Hepatocyte (in vitro differentiated cells): ENCODE results near the gene CTBP2. TPM values are rescaled to one million over a fixed set of nuclear protein-coding genes. Genes with fewer than 3 reads are reported as not detected.

ENCODE experiments used
- DNase-seq: peaks from one replicate; pipeline ENCODE4 v3.0.0-alpha.2; 2016; ENCODE audit warnings: low spot score
- H2AFZ ChIP-seq: fragments of 200-600 bp; sonication (generic); 2 replicates; pipeline ENCODE4 v1.6.0; 2016; ENCODE audit warnings: antibody characterized with exemption, mild to moderate bottlenecking
- H3K27ac ChIP-seq: fragments of 200-600 bp; sonication (generic); 2 replicates; pipeline ENCODE4 v1.5.1; 2016; ENCODE audit warnings: mild to moderate bottlenecking
- H3K27me3 ChIP-seq: fragments of 200-600 bp; sonication (generic); 2 replicates; pipeline ENCODE4 v1.6.1; 2016
- H3K36me3 ChIP-seq: fragments of 200-600 bp; sonication (generic); replicated peaks from 2 replicates; pipeline ENCODE4 v1.5.1; 2016; ENCODE audit warnings: low read depth; ENCODE audit not compliant: insufficient read depth
- H3K4me1 ChIP-seq: fragments of 200-600 bp; sonication (generic); 2 replicates; pipeline ENCODE4 v1.5.1; 2016; ENCODE audit warnings: mild to moderate bottlenecking, moderate library complexity; ENCODE audit not compliant: insufficient read depth
- H3K4me2 ChIP-seq: fragments of 200-600 bp; sonication (generic); 2 replicates; pipeline ENCODE4 v1.6.0; 2016
- H3K4me3 ChIP-seq: fragments of 200-600 bp; sonication (generic); 2 replicates; pipeline ENCODE4 v1.5.1; 2016; ENCODE audit warnings: mild to moderate bottlenecking
- H3K79me2 ChIP-seq: fragments of 200-600 bp; sonication (generic); 2 replicates; pipeline ENCODE4 v1.6.0; 2017; ENCODE audit warnings: mild to moderate bottlenecking
- H3K9me2 ChIP-seq: fragments of 200-600 bp; sonication (generic); replicated peaks from 2 replicates; pipeline ENCODE4 v1.6.0; 2017; ENCODE audit warnings: mild to moderate bottlenecking; ENCODE audit not compliant: insufficient read depth
- H3K9me3 ChIP-seq: fragments of 200-600 bp; sonication (generic); 2 replicates; pipeline ENCODE4 v1.5.1; 2016; ENCODE audit warnings: low read depth, mild to moderate bottlenecking
- H4K20me1 ChIP-seq: fragments of 200-600 bp; sonication (generic); 2 replicates; pipeline ENCODE4 v1.6.0; 2016; ENCODE audit warnings: mild to moderate bottlenecking; ENCODE audit not compliant: insufficient read depth, poor library complexity, severe bottlenecking
- EZH2 ChIP-seq: fragments of 200-600 bp; sonication (generic); IDR thresholded peaks from 2 replicates; pipeline ENCODE4 v1.6.1; 2016; ENCODE audit warnings: antibody characterized with exemption, mild to moderate bottlenecking, borderline replicate concordance
- EZH2phosphoT487 ChIP-seq: fragments of 200-600 bp; sonication (generic); IDR thresholded peaks from one replicate; pipeline ENCODE4 v1.6.1; 2018; ENCODE audit warnings: antibody characterized with exemption, mild to moderate bottlenecking, low read depth, moderate library complexity; ENCODE audit not compliant: unreplicated experiment, severe bottlenecking
- WGBS: methylation state at CpG from one replicate; pipeline ENCODE4 v1.1.6; 2016; ENCODE audit warnings: low lambda C conversion rate; ENCODE audit errors: missing lambda C conversion rate; 5-methylcytosine and 5-hydroxymethylcytosine counted together
- polyA plus RNA-seq: library from polyadenylated mRNA; unstranded; fragments of >200 nt; fragmentation: Nextera tagmentation; extraction: Ambion mirVana; gene quantifications from 2 replicates; pipeline ENCODE4 v1.2.1, GENCODE V29; 2016
- total RNA-seq: library from RNA; depleted of rRNA; stranded (reverse); fragments of >200 nt; gene quantifications from 2 replicates; pipeline ENCODE4 v1.2.3, GENCODE V29; 2014
- TF ChIP-seq, protein P1 (sequence below): fragments of 200-600 bp; sonication (generic); IDR thresholded peaks from 2 replicates; pipeline ENCODE4 v1.5.1; 2016; ENCODE audit warnings: antibody characterized with exemption, mild to moderate bottlenecking; ENCODE audit not compliant: poor library complexity

Gene CTBP2
- total and polyA plus RNA-seq, 2 experiments from 2014 or later, result 61.3 to 81.0 TPM

- Histone ChIP-seq H3K4me2 (peak overlapping the region; percentile 96), H3K9me2 (no peaks in the 10 kb centered on the region), H4K20me1 (peaks cover 19% of the 10 kb centered on the region), H3K9me3 (no peaks in the 10 kb centered on the region), H3K36me3 (no peaks in the 10 kb centered on the region), H3K27me3 (no peaks in the 10 kb centered on the region), H3K4me1 (peaks cover 27% of the 10 kb centered on the region), H3K27ac (peak overlapping the region; percentile 99), H3K79me2 (peaks cover 30% of the 10 kb centered on the region), H3K4me3 (peak overlapping the region; percentile 74), H2AFZ (peak overlapping the region; percentile 45)
- peak; percentile 53 for DNase-seq
- no peak for TF ChIP-seq EZH2phosphoT487
- TF ChIP-seq, protein P1, sequence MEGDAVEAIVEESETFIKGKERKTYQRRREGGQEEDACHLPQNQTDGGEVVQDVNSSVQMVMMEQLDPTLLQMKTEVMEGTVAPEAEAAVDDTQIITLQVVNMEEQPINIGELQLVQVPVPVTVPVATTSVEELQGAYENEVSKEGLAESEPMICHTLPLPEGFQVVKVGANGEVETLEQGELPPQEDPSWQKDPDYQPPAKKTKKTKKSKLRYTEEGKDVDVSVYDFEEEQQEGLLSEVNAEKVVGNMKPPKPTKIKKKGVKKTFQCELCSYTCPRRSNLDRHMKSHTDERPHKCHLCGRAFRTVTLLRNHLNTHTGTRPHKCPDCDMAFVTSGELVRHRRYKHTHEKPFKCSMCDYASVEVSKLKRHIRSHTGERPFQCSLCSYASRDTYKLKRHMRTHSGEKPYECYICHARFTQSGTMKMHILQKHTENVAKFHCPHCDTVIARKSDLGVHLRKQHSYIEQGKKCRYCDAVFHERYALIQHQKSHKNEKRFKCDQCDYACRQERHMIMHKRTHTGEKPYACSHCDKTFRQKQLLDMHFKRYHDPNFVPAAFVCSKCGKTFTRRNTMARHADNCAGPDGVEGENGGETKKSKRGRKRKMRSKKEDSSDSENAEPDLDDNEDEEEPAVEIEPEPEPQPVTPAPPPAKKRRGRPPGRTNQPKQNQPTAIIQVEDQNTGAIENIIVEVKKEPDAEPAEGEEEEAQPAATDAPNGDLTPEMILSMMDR, result no peak
- WGBS, result 7% methylated on average over 38 of the region's 39 CpGs
These were observed 1.4 kb upstream of the CTBP2 start for GRCh38 chr10:125161707-125162119.

DNA sequence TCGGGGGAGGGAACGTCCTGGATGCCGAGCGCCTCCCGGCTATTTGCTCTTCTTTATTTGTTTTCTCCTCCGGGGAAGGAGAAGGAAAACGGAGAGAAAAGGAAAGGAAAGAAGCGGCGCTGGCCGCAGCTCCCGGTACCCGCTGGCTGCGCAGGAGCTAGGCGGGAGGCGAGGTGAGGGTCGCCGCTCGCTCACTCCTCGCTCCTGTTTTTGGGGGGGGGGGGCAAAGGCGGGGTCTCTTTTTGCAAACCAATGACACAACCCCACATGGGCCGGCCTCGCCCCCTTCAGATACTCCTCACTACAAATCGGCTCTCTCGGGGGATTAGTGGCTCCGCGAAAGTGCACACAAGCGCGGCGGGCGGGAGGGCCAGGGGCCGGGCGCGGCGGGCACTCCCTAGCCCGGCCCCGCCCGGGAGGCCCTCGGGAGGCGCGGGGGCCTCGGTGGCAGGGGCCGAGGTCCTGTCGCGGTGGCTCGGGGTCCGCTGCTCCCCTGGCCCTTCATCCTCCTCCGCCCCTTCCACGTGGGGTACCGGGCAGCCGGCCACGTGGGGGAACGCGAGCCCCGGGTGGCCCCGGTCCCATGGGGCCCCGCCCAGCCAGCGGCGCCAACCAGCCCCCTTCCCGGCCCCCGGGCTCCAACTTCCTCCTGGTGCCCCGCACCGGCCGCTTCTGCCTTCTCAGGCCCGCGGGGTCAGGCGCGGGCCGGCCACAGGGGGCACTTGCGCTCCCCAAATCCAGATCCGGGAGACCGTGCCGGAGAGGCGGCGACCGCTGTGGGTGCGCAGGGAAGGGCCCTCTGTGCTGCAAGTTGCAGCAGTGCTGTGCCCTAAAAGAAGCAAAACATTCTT, 718 bp upstream of the CTBP2 start:
- 1% methylated on average over 35 of the region's 76 CpGs for WGBS
- H3K9me3 ChIP-seq, result no peaks in the 10 kb centered on the region
- TF ChIP-seq EZH2phosphoT487 (no peak), EZH2 (no peak)
- TF ChIP-seq, protein P1, result peak; percentile 54
- no peaks in the 10 kb centered on the region for H3K27me3 ChIP-seq
- H4K20me1 ChIP-seq, result peaks cover 25% of the 10 kb centered on the region
- peaks cover 37% of the 10 kb centered on the region for H3K79me2 ChIP-seq
- peak overlapping the region; percentile 45 for H2AFZ ChIP-seq
- no peaks in the 10 kb centered on the region for H3K9me2 ChIP-seq
- peak overlapping the region; percentile 99 for H3K27ac ChIP-seq
- H3K4me3 ChIP-seq, result peak overlapping the region; percentile 74
- no peaks in the 10 kb centered on the region for H3K36me3 ChIP-seq
- H3K4me1 ChIP-seq, result peaks cover 33% of the 10 kb centered on the region
- peak; percentile 90 for DNase-seq
- peak overlapping the region; percentile 96 for H3K4me2 ChIP-seq

GRCh38 chr10:125159486-125159931, 854 bp downstream of the CTBP2 start:
- Histone ChIP-seq H3K4me3 (peak overlapping the region; percentile 85), H3K9me3 (no peaks in the 10 kb centered on the region), H2AFZ (no peak overlapping the region), H4K20me1 (peaks cover 32% of the 10 kb centered on the region), H3K4me2 (peak overlapping the region; percentile 96), H3K27me3 (no peaks in the 10 kb centered on the region), H3K36me3 (no peaks in the 10 kb centered on the region), H3K9me2 (no peaks in the 10 kb centered on the region), H3K27ac (peak overlapping the region; percentile 99), H3K4me1 (peaks cover 49% of the 10 kb centered on the region), H3K79me2 (peaks cover 53% of the 10 kb centered on the region)
- peak; percentile 45 for DNase-seq
- under 1% methylated on average over 30 of the region's 66 CpGs for WGBS
- TF ChIP-seq, protein P1, result no peak
